ENCODE measurements around the gene GAD1. TPM values are rescaled to one million over a fixed set of nuclear protein-coding genes. Genes with fewer than 3 reads are reported as not detected.

GAD1 gene
- total RNA-seq, 1 experiment from 2014 or later: 2.5 TPM

GRCh38 chr2:170878066-170878465, 61.4 kb downstream of the GAD1 start:
- Mint-ChIP-seq H3K27ac (no peak overlapping the region), H3K4me1 (peaks cover 3% of the 10 kb centered on the region), H3K4me3 (no peak overlapping the region), H3K9me3 (no peaks in the 10 kb centered on the region), H3K27me3 (ENCODE audit: low read depth) (peaks cover 2% of the 10 kb centered on the region; the same call in 1 of the 2 replicates), H3K36me3 (no peaks in the 10 kb centered on the region)
- DNase-seq (ENCODE audit: low spot score): no peak
- ChIA-PET POLR2A (no interaction called here), CTCF (interaction anchor here (0.6 to 3.2 kb wide), 3 partner anchors 33 to 480 kb away, joined by 4 to 14 read pairs (median 4); partner anchors contain the start of gene GORASP2)
- no peak for ATAC-seq
- TF ChIP-seq SMAD3 (CRISPR knock-in tag; IDR thresholded peaks at IDR 0.05; ENCODE audit: borderline replicate concordance): no peak
- no peak for TF ChIP-seq STAT6 (CRISPR knock-in tag; conservative IDR thresholded peaks at IDR 0.05; ENCODE audit: low read depth)
- TF ChIP-seq ATF6 (CRISPR knock-in tag; IDR thresholded peaks at IDR 0.05): no peak
- TF ChIP-seq, protein P1, sequence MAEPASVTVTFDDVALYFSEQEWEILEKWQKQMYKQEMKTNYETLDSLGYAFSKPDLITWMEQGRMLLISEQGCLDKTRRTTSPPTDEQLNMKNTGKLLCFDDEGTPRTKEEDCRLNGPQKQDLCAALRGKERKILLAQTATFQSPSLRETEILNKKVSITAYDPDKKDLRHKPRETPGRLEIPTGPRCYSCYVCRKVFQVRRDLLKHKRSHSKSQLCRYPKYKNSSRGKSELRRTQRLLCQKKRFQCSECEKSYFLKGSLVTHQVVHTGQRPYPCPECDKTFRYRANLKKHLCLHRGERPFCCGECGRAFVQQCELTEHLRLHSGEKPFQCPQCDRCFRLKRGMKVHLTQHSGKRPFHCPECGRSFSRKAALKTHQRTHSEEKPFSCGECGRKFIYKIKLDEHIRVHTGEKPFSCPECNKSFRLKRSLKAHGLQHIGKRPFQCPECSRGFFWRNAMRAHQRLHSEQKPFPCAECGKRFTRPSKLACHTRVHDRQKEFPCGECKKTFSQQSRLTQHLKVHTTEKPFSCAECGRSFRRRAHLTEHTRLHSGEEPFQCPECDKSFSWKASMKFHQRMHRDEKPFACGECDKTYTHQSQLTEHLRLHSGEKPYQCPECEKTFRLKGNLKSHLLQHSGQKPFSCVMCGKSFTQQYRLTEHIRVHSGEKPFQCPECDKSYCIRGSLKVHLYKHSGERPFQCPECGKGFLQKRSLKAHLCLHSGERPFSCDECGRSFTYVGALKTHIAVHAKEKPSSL (CRISPR knock-in tag; conservative IDR thresholded peaks at IDR 0.05): no peak
- TF ChIP-seq IRF1 (CRISPR knock-in tag; IDR thresholded peaks at IDR 0.05): no peak
- no peak for TF ChIP-seq ZNF263 (CRISPR knock-in tag; IDR thresholded peaks at IDR 0.05; ENCODE audit: low read depth)
- TF ChIP-seq, protein P2, sequence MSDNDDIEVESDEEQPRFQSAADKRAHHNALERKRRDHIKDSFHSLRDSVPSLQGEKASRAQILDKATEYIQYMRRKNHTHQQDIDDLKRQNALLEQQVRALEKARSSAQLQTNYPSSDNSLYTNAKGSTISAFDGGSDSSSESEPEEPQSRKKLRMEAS (CRISPR knock-in tag; IDR thresholded peaks at IDR 0.05): no peak
- TF ChIP-seq SP1 (CRISPR knock-in tag; conservative IDR thresholded peaks at IDR 0.05): no peak
- TF ChIP-seq ZNF532 (CRISPR knock-in tag; IDR thresholded peaks at IDR 0.05; ENCODE audit: borderline replicate concordance): no peak
- TF ChIP-seq ZNF512 (CRISPR knock-in tag; IDR thresholded peaks at IDR 0.05; ENCODE audit: borderline replicate concordance): no peak
- TF ChIP-seq EMX1 (CRISPR knock-in tag; IDR thresholded peaks at IDR 0.05): no peak
- TF ChIP-seq NR3C1 (CRISPR knock-in tag; conservative IDR thresholded peaks at IDR 0.05; ENCODE audit: low read depth): no peak
- no peak for TF ChIP-seq ZSCAN18 (CRISPR knock-in tag; IDR thresholded peaks at IDR 0.05)
- TF ChIP-seq, protein P3, sequence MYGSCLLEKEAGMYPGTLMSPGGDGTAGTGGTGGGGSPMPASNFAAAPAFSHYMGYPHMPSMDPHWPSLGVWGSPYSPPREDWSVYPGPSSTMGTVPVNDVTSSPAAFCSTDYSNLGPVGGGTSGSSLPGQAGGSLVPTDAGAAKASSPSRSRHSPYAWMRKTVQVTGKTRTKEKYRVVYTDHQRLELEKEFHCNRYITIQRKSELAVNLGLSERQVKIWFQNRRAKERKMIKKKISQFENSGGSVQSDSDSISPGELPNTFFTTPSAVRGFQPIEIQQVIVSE (CRISPR knock-in tag; IDR thresholded peaks at IDR 0.05; ENCODE audit: borderline replicate concordance): no peak

Measured in WTC11 (cell line).